ENCODE data around the gene PRTN3.

The PRTN3 gene, protein sequence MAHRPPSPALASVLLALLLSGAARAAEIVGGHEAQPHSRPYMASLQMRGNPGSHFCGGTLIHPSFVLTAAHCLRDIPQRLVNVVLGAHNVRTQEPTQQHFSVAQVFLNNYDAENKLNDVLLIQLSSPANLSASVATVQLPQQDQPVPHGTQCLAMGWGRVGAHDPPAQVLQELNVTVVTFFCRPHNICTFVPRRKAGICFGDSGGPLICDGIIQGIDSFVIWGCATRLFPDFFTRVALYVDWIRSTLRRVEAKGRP

GRCh38 chr19:840519-841206 lies at the start of gene PRTN3:
TSS of gene PRTN3 (plus strand) at chr19:840999. CDS start at chr19:841009, 10 bp downstream.
- DNase-seq: no peak

GRCh38 chr19:791007-791566 lies 49.7 kb upstream of the PRTN3 start:
- DNase-seq: no peak

DNA sequence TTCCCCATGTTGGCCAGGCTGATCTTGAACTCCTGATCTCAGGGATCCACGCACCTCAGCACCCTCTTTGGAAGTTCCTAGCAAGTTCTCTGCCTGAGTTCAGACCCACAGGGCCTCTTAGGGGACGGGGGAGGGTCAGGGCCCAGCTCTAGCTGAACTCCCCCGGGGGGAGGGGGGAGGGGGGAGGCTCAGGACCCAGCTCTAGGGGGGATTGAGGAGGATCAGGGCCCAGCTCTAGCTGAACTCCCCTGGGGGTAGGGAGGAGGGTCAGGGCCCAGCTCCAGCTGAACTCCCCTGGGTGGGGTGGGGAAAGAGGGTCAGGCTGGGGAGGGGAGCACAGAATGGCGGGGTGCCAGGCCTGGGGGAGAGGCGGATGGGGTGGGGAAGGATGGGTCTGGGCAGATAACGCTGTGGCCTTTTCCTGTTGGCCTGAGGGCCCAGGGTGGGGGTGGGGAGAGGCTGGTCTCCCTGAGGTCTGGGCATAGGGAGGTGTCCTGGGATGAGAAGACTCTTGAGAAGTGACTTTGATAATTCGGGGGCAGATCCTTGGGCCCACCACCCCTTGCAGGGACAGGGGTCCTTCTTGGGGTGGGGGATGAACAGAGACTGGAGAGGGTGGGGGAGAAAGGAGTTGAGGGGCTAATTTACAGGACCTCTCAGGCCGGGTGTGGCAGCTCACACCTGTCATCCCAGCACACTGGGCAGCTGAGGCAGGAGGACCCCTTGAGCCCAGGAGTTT lies 49.1 kb upstream of the PRTN3 start:
- DNase-seq: no peak

GRCh38 chr19:792306-792885 lies 48.4 kb upstream of the PRTN3 start:
- no peak for DNase-seq

DNA sequence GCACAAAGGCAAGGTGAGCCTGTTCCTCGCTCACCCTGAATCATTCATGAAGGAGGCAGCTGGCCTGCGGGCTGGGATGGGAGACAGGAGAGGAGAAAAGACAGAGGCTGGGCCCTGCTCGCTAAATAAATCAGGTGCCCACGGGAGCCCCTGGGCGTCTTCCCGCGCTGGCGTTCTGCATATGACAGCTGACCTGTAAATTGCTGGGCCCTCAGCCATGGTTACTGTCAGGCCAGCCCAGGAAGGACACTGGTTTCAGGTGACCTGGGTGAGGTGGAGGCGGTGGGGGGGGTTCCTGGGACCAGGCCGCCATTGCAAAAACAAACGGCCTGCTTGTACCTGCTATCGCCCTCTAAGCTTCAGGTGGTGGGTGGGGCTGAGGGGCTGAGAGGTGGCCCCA lies 47.0 kb upstream of the PRTN3 start:
- no peak for DNase-seq

DNA sequence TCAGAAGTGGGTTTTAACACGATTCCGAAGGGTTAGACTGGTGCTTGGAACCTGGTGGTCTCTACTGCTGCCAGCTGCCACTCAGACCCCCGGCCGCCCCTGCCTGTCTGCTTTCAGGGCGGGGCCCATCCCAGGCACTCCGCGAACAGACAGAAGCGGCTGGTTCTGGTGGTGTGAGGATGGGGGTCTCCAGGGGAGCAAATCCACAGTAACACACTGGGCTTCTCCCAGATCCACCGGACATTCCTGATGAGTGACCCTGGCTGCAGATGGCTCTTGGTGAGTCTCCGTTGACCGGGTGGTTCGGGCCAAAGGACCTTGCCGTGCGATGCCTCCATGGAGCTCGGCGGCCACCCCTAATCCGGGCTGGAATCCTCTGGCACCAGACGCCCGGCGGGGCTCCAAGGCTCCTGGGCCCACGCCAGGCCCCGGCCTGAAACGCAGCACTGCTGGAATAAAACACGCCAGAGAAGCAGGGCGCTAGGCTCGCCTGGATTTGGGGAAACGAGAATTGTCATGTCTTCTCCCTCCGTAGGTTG lies 45.7 kb upstream of the PRTN3 start:
- no peak for DNase-seq

- no peak for DNase-seq
These were observed 44.9 kb upstream of the PRTN3 start for GRCh38 chr19:795691-796581.

DNA sequence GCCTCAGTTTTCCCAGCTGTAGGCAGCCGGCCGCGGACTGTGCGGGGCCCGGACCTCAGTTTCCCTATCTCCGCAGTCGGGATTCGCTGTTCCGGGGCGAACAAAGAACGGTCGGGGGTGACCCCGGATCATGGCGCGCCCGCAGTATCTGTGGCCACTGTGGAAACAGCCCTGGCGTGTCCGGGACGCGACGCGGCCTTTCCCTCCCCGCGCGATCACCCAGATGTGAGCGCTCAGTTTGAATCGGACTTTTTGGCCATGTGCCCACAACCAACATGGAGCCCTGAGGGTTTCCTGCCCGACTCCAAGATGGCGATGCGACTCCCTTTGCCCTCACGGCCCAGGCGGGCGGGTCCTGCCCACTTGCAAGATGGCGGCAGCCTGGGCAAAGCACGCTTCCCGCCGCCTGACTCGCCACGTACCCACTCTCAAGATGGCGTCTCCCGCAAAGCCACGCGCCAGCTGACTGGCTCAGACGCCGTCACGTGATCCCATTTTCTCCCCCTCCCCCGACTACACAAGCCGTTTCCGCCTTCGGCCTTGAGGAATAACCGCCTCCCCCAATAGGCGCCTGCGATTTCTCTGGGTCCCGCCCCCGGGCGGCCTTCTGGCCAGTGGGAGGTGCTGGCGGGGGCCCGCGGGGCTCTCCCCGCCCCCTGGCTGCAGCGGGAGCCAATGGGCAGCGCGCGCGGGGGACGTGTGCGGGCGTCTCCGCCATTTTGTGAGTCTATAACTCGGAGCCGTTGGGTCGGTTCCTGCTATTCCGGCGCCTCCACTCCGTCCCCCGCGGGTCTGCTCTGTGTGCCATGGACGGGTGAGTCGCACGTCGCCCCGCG lies 43.9 kb upstream of the PRTN3 start, which contains the start of gene PTBP1:
PTBP1 (plus strand) TSS at position 761 of the 836 bp plus-strand sequence; CDS start at position 807, 46 bp downstream.
- DNase-seq: peak; percentile 100

- DNase-seq: peak; percentile 87
These were observed 43.0 kb upstream of the PRTN3 start for GRCh38 chr19:797528-798414.

GRCh38 chr19:798415-799075 lies 42.3 kb upstream of the PRTN3 start:
- no peak for DNase-seq

DNA sequence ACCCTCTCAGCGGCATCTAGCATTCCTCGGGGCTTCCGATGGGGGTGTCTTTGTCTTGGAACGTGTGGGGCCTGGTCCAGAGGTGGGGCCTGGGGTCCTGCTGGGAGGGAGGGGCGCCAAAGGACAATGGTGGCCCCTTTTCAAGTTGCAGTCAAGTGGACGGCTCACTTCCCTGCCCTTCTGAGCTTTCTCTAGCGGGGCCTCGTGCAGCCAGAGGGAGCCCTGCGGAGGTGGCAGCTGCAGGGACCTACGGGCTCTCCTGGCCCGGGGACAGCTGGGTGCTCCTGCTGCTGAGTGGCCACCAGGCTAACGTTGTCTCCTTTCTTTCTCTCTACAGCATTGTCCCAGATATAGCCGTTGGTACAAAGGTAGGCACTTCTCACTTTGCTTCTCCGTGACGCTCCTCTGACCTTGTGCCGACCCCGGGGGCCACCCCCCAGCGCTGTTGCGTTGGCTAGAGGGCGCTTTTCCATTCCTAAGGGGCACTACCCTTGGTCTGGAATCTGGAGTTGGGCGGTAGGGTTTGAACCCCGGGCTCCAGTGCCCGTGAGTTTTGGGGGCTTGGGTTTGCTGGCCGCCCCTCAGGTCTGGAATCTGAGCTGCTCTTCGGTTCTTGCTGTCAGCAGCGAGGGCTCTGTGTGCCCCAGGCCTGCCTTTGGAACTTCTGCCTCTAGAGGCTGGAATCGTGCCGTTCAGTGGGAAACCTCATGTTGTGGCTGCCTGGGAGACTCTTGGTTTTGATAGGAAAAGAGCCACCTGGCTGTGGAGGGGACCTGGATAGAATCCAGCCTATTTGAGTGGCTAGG lies 41.5 kb upstream of the PRTN3 start:
- no peak for DNase-seq

- no peak for DNase-seq
These were observed 40.3 kb upstream of the PRTN3 start for GRCh38 chr19:800360-801029.

- DNase-seq: no peak
These were observed 39.6 kb upstream of the PRTN3 start for GRCh38 chr19:801030-801860.

GRCh38 chr19:801861-802497 lies 38.8 kb upstream of the PRTN3 start:
- no peak for DNase-seq

DNA sequence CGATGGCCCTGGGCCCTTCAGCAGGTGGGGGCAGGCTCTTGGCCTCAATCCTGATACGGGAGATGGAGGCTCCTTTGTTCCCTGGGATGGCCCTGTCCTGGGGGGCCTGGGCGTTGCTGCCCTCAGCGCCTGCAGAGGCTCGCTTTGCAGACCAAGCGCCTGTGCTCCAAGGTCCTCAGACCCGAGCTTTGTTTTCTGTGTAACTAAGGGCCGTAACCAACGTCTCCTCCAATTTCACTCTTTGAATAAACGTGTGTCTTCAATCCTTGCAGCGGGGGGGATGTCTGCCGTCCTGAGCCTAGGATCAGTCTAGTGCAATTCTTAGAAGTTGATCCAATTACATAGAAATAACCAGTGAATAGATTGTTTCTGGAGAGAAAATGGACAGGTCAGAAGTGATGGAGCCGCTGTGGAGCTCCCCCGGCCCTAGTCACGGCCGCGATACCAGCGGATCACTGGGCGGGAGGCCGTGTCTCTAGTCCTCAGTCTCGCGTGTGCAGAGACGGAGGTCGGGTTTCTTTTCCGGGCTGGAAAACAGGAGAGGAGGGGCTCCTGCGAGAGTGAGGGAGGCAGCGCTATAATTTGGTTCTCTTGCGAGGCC lies 38.2 kb upstream of the PRTN3 start:
- DNase-seq: no peak

DNA sequence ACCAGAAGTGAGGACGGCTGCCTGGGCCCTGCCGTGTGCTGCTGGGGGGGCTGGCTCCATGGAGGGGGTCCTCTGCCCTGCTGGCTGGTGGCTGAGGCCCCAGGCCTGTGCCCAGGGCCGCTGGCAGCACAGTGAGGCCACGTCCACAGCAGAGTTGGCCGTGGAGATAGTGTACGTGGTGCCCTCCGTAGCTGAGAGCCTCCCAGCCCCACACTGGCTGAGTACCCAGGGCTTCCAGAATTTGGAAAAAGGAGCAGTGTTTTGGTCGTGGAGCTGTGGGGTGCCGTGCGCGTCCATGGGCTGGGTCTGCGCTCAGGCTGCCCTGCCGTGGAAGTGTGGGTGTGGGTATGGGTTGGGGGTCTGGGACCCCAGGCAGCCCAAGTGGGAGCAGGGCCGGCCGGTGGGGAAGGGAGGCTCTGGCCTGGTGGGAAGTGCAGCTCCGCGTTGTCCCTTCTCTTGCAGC lies 37.7 kb upstream of the PRTN3 start:
- no peak for DNase-seq
